ES-I3 (cell line): ENCODE measurements around the gene C3orf52.
"Not testable (repeated sequence)": the region's sequence is repeated elsewhere in the genome, so short reads cannot be mapped to it uniquely, and the experiment has no call there.

Source experiments
- H3K36me3 ChIP-seq: 2 replicates; pipeline ENCODE4 v1.6.1; 2013; ENCODE audit warnings: mild to moderate bottlenecking, low read length, control low read depth, moderate library complexity; ENCODE audit not compliant: insufficient read depth
- H3K4me1 ChIP-seq: 2 replicates; pipeline ENCODE4 v1.6.1; 2013; ENCODE audit warnings: mild to moderate bottlenecking, control low read depth, low read length; ENCODE audit not compliant: insufficient read depth
- H3K9ac ChIP-seq: 2 replicates; pipeline ENCODE4 v1.6.1; 2013; ENCODE audit warnings: low read depth, mild to moderate bottlenecking, low read length, moderate library complexity
- H3K9me3 ChIP-seq: 2 replicates; pipeline ENCODE4 v1.6.1; 2013; ENCODE audit warnings: mild to moderate bottlenecking, low read length, moderate library complexity; ENCODE audit not compliant: control insufficient read depth, insufficient read depth

C3orf52 gene

GRCh38 chr3:112086076-112086854 is at the start of gene C3orf52:
Gene C3orf52 (plus strand): TSS chr3:112086389. CDS start chr3:112086408, 19 bp downstream.
- H3K36me3 ChIP-seq: no peaks in the 10 kb centered on the region
- no peaks in the 10 kb centered on the region for H3K9me3 ChIP-seq
- peak within 1 kb of the TSS; percentile 69 for H3K9ac ChIP-seq
- peaks cover 17% of the 10 kb centered on the region for H3K4me1 ChIP-seq

- not testable (repeated sequence) for H3K9ac ChIP-seq, H3K36me3 ChIP-seq, H3K4me1 ChIP-seq
- H3K9me3 ChIP-seq: peaks cover 10% of the 10 kb centered on the region; the same call in 1 of the 2 replicates
Observed at GRCh38 chr3:112037194-112037593, 49.0 kb upstream of the C3orf52 start.

- Histone ChIP-seq H3K4me1 (peaks cover 4% of the 10 kb centered on the region; the same call in 1 of the 2 replicates), H3K9me3 (peaks cover 7% of the 10 kb centered on the region; the same call in 1 of the 2 replicates), H3K9ac (no peak overlapping the region), H3K36me3 (no peaks in the 10 kb centered on the region)
Observed at GRCh38 chr3:112038863-112039262, 47.3 kb upstream of the C3orf52 start.

- H3K9ac ChIP-seq: no peak overlapping the region
- H3K4me1 ChIP-seq: peaks cover 4% of the 10 kb centered on the region; the same call in 1 of the 2 replicates
- H3K9me3 ChIP-seq: peaks cover 7% of the 10 kb centered on the region; the same call in 1 of the 2 replicates
- no peaks in the 10 kb centered on the region for H3K36me3 ChIP-seq
Observed at GRCh38 chr3:112041321-112041720, 44.9 kb upstream of the C3orf52 start.

GRCh38 chr3:112042842-112043280 is 43.3 kb upstream of the C3orf52 start:
- no peak overlapping the region for H3K9ac ChIP-seq
- H3K36me3 ChIP-seq: no peaks in the 10 kb centered on the region
- peaks cover 2% of the 10 kb centered on the region; the same call in 1 of the 2 replicates for H3K9me3 ChIP-seq
- H3K4me1 ChIP-seq: peaks cover 4% of the 10 kb centered on the region; the same call in 1 of the 2 replicates

GRCh38 chr3:112043621-112044201 is 42.5 kb upstream of the C3orf52 start:
- Histone ChIP-seq H3K4me1 (peaks cover 6% of the 10 kb centered on the region), H3K9ac (no peak overlapping the region), H3K36me3 (no peaks in the 10 kb centered on the region), H3K9me3 (no peaks in the 10 kb centered on the region)

GRCh38 chr3:112046599-112046998 is 39.6 kb upstream of the C3orf52 start:
- no peak overlapping the region for H3K9ac ChIP-seq

GRCh38 chr3:112047264-112047663 is 38.9 kb upstream of the C3orf52 start:
- H3K9ac ChIP-seq: no peak overlapping the region
- no peaks in the 10 kb centered on the region for H3K36me3 ChIP-seq
- H3K9me3 ChIP-seq: no peaks in the 10 kb centered on the region
- peaks cover 12% of the 10 kb centered on the region for H3K4me1 ChIP-seq

More at GRCh38 chr3:112046599-112046998, 39.6 kb upstream of the C3orf52 start:
- Histone ChIP-seq H3K4me1 (peaks cover 10% of the 10 kb centered on the region), H3K9me3 (no peaks in the 10 kb centered on the region), H3K36me3 (no peaks in the 10 kb centered on the region)

- H3K36me3 ChIP-seq: no peaks in the 10 kb centered on the region
- no peaks in the 10 kb centered on the region for H3K9me3 ChIP-seq
- H3K9ac ChIP-seq: no peak overlapping the region
- H3K4me1 ChIP-seq: peaks cover 23% of the 10 kb centered on the region
Observed at GRCh38 chr3:112048911-112049310, 37.3 kb upstream of the C3orf52 start.

- H3K9me3 ChIP-seq: no peaks in the 10 kb centered on the region
- H3K9ac ChIP-seq: no peak overlapping the region
- peaks cover 23% of the 10 kb centered on the region for H3K4me1 ChIP-seq
- H3K36me3 ChIP-seq: no peaks in the 10 kb centered on the region
Observed at GRCh38 chr3:112053229-112053628, 33.0 kb upstream of the C3orf52 start.

- H3K9ac ChIP-seq: no peak overlapping the region
- no peaks in the 10 kb centered on the region for H3K9me3 ChIP-seq
- no peaks in the 10 kb centered on the region for H3K36me3 ChIP-seq
- H3K4me1 ChIP-seq: peaks cover 20% of the 10 kb centered on the region; the same call in 1 of the 2 replicates
Observed at GRCh38 chr3:112056451-112056929, 29.7 kb upstream of the C3orf52 start.

- no peaks in the 10 kb centered on the region for H3K9me3 ChIP-seq
- H3K4me1 ChIP-seq: peaks cover 7% of the 10 kb centered on the region; the same call in 1 of the 2 replicates
- H3K9ac ChIP-seq: no peak overlapping the region
- H3K36me3 ChIP-seq: no peaks in the 10 kb centered on the region
Observed at GRCh38 chr3:112059497-112059896, 26.7 kb upstream of the C3orf52 start.

- H3K9me3 ChIP-seq: no peaks in the 10 kb centered on the region
- no peak overlapping the region for H3K9ac ChIP-seq
- H3K4me1 ChIP-seq: peaks cover 7% of the 10 kb centered on the region; the same call in 1 of the 2 replicates
- H3K36me3 ChIP-seq: no peaks in the 10 kb centered on the region
Observed at GRCh38 chr3:112061152-112061551, 25.0 kb upstream of the C3orf52 start.

GRCh38 chr3:112072387-112073060 is 13.7 kb upstream of the C3orf52 start:
- not testable (repeated sequence) for H3K36me3 ChIP-seq, H3K9ac ChIP-seq, H3K9me3 ChIP-seq
- peaks cover 16% of the 10 kb centered on the region; the same call in 1 of the 2 replicates for H3K4me1 ChIP-seq
